SH-SY5Y (cell line): Measurements from ENCODE around the gene ACO2.

Source experiments
- GATA2 ChIP-seq: IDR thresholded peaks from 2 replicates; pipeline ENCODE4 v1.6.1; 2011; ENCODE audit warnings: mild to moderate bottlenecking, low read depth, low read length
- GATA3 ChIP-seq: IDR thresholded peaks from 2 replicates; pipeline ENCODE4 v1.6.1; 2011; ENCODE audit warnings: low read depth, mild to moderate bottlenecking, low read length, moderate library complexity

GRCh38 chr22:41551877-41552582 is 83.1 kb downstream of the ACO2 start:
- TF ChIP-seq GATA2 (no peak), GATA3 (no peak)
